Mononuclear cell (primary cell): ENCODE data around the gene KRTAP5-2. TPM values are rescaled to one million over a fixed set of nuclear protein-coding genes. Genes with fewer than 3 reads are reported as not detected.
"Not testable (repeated sequence)": the region's sequence is repeated elsewhere in the genome, so short reads cannot be mapped to it uniquely, and the experiment has no call there.

Source experiments
- H3K27me3 ChIP-seq: 2 replicates; pipeline ENCODE4 v1.6.0; 2011; ENCODE audit warnings: low read length, control low read depth; ENCODE audit not compliant: insufficient read depth
- H3K4me1 ChIP-seq: 2 replicates; pipeline ENCODE4 v1.5.1; 2011; ENCODE audit warnings: mild to moderate bottlenecking, low read length, control low read depth; ENCODE audit not compliant: insufficient read depth
- H3K4me3 ChIP-seq: 2 replicates; pipeline ENCODE4 v1.5.1; 2011; ENCODE audit warnings: mild to moderate bottlenecking, low read length, moderate library complexity
- H3K9me3 ChIP-seq: 2 replicates; pipeline ENCODE4 v1.5.1; 2011; ENCODE audit warnings: low read depth, mild to moderate bottlenecking, control low read depth, low read length
- total RNA-seq: library from RNA; depleted of rRNA; stranded (reverse); fragments of >200 nt; gene quantifications from one replicate; pipeline ENCODE4 v1.2.3, GENCODE V29; 2012

The KRTAP5-2 gene, protein sequence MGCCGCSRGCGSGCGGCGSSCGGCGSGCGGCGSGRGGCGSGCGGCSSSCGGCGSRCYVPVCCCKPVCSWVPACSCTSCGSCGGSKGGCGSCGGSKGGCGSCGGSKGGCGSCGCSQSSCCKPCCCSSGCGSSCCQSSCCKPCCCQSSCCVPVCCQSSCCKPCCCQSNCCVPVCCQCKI
- total RNA-seq = not detected

DNA sequence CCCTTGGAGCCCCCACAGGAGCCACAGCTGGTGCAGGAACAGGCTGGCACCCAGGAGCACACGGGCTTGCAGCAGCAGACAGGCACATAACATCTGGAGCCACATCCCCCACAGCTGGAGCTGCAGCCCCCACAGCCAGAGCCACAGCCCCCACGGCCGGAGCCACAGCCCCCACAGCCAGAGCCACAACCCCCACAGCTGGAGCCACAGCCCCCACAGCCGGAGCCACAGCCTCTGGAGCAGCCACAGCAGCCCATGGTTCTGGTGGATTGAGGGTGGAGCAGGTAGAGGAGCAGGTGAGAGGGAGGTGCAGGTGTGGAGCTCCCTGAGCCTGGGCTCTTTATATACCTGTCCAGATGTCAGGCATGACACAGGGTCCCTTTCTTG is at the start of gene KRTAP5-2:
KRTAP5-2 (minus strand) TSS at position 301 of the 387 bp plus-strand sequence; CDS start at position 257, 44 bp downstream.
- H3K4me1 ChIP-seq = no peaks in the 10 kb centered on the region
- H3K4me3 ChIP-seq = no peak within 1 kb of the TSS
- peaks cover 13% of the 10 kb centered on the region for H3K27me3 ChIP-seq
- H3K9me3 ChIP-seq = no peaks in the 10 kb centered on the region

DNA sequence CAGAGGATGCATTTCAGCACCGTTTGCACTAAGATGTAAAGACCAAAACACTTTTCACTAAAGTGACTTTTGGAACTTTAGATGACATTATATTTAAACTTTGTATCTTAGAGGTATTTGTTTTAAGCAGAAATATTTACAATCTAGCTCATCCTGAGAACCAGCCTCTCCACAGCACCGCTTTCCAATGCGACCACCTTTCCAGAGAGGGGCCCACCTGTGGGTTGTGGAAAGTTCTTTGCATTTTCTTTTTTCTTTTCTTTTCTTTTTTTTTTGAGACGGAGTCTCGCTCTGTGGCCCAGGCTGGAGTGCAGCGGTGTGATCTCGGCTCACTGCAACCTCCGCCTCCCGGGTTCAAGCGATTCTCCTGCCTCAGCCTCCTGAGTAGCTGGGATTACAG is 48.4 kb upstream of the KRTAP5-2 start:
- H3K27me3 ChIP-seq, H3K9me3 ChIP-seq, H3K4me1 ChIP-seq, H3K4me3 ChIP-seq: not testable (repeated sequence)

DNA sequence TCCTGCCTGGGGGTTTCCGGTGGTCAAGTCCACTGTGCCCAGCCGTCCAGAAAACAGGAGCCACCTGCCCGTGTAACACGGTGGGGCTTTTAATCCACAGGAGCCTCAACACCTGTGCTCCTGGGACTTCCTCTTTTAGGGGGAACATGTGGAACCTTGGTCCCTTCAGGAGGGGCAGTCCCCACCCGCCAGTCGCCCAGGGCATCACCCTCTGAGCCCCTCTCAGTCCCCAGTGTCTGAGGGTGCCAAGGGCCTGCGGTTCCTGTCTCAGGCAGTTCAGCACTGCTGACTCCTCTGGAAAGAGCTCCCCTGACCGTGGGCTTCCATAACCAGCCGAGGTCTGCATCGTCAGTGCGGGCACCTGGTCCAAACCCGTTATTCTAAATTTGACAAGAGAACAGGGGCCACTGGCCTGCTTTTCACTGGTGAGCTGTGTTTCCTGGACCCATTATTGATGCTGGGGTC is 47.3 kb upstream of the KRTAP5-2 start:
- Histone ChIP-seq H3K9me3 (no peaks in the 10 kb centered on the region), H3K27me3 (no peaks in the 10 kb centered on the region), H3K4me1 (no peaks in the 10 kb centered on the region), H3K4me3 (no peak overlapping the region)

DNA sequence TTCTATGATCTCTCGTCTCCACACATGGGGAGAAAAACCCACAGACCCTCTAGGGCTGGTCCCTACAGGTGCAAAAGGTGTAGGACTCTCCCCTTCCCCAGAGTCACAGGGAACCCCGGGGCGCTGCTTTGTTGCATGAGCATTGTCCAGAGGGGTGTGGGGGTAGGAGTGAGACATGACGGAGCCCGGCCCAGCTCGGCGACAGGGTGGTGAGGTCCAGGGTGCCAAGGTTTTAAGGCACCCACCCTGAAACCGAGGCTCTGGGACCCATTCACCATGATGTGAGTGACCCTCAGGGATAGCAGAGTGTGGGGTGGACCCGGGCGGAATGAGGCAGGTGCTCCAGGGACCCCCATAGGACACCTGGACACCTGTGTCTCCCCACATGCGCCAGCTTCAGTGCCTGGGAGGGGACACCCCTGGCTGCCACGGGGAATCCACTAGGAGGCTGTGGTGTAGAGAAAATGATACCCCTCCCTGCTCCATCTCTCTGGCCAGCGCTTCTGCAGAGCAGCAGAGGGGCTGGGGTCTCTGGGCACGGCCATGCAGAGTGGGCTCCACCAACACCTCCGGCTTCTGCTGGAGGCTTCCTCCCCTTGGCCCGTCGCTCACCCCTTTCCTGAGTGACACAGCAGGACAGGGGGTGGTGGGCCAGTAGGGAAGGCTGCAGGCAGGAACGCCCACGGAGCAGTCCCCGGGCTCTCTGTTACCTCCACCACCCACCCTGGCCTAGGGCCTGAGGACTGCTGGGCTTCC is 46.7 kb upstream of the KRTAP5-2 start:
- no peaks in the 10 kb centered on the region for H3K9me3 ChIP-seq
- H3K4me3 ChIP-seq = no peak overlapping the region
- H3K27me3 ChIP-seq = no peaks in the 10 kb centered on the region
- H3K4me1 ChIP-seq = no peaks in the 10 kb centered on the region

DNA sequence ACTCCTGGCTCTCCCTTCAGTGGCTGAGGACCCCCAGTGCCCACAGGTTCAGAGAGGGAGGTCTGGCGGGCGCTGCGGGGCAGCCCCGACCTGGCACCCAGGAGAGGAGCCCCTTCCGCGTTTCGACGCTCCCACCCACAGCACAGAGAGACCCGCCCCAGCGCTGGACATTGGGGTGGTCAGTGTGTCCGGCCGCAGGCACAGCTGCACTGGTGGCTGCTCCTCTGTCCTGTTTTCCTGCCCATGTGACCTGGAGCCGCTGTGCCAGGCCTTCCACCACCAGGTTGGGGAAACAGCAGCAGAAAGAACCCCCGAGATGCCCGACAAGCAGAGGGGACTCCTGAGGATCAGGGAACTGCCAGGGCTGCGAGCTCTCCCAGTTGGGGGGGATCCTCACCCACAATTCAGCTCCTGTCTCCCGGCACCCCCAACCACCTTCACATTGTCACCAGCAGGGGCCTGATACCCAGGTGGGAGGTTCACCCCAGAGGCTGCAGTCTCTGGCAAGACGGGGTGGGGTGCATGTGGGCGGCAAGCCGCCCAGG is 45.1 kb upstream of the KRTAP5-2 start:
- Histone ChIP-seq H3K9me3 (no peaks in the 10 kb centered on the region), H3K27me3 (no peaks in the 10 kb centered on the region), H3K4me3 (no peak overlapping the region), H3K4me1 (no peaks in the 10 kb centered on the region)

DNA sequence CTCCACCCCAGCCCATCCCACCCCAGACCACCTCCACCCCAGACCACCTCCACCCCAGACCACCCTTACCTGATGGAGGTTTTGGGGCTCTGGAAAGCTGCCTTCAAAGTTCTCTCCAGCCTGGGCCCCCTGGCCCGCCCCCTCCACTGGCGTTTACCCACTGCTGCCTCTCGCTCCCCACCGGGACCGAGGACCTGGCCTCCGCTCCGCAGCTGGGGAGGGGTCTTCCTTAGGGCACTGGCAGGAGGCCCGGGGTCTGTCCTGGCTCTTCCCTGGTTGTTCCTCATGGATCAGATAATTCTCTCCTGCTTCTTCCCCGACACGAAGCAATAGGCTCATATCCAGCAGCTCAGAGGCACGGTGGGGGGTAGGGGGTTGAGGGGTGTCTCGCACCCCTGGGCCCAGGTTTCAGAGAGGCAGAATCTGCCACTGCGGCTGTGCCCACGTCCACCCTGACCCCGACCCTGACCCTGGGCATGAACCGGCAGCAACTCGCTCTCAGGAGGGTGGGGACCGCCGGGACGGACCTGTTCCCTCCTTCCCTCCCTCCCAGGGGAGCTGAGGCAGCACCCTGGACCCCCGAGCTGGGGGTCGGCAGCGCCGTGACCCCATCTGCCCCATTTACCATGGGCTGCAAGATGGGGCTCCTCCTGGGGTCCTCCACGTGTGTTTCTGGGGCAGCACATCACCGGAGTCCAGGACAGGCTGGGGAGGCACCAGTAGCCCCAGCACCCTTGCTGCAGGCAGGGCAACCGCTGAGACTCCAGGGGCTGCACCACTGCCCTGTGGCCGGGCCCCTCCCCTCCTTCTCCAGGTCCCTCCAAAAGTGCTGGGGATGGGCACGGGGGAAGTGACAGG is 44.4 kb upstream of the KRTAP5-2 start:
- Histone ChIP-seq H3K9me3 (no peaks in the 10 kb centered on the region), H3K4me1 (no peaks in the 10 kb centered on the region), H3K27me3 (no peaks in the 10 kb centered on the region), H3K4me3 (no peak overlapping the region)

DNA sequence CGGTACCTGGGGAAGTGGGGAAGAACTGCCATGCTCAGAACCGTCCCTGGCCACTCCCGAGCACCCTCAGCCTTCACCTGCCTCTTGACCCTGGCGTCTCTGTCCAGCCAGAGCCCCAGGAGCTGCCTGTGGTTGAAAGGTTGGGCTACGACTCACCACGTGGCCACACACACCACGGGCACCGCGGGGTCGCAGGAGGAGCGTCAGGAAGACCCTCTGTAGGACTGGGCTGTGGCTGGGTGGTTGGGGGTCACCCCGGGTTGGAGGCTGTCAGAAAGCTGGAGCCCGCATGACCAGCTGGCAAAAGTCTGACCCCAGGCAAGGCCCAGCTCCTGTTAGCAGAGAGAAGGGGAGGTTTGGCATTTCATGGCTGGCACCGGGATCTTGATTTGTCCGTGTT is 43.0 kb upstream of the KRTAP5-2 start:
- H3K27me3 ChIP-seq = no peaks in the 10 kb centered on the region
- no peaks in the 10 kb centered on the region for H3K4me1 ChIP-seq
- no peak overlapping the region for H3K4me3 ChIP-seq
- no peaks in the 10 kb centered on the region for H3K9me3 ChIP-seq

DNA sequence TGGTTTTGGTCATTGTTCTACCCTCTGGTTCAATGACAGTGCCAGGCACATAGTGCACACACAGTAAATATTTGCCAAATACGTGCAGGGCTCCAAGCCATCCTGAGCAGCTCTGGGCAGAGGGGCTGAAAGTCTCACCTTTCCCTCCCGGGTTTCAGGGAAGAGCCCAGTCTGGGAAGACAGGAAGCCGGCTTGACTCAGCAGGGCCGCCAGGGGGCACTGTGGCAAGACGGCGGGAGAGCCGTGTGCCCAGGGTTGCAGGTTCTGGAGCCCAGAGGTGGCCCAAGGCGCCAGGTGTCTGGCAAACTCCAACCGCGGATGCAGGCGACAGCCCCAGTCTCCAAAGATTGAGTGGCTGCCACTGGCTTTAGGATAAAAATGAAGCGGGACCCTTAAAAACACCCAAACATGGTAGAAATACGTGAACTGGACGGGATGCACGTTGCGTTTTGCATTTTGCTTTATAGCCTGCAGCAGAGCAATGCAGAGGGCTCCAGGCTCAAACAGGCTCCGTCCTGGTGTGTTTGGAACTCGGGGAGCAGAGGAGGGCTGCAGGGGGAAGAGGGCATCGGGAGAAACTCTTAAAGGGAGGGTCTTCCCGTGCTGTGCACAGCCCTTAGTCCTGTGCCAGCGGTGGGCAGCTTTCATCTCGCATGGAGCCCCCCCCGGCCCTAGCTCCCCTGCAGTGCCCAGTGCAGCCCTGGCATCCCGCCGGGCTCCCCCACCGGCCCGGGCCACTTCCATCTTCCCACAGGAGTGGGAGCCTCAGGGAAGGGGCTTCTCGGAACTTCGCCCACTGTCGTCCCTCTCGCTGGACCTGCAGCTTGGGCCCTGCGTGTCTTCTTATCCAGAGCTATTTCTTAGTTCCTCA is 42.2 kb upstream of the KRTAP5-2 start:
- Histone ChIP-seq H3K4me1 (no peaks in the 10 kb centered on the region), H3K27me3 (no peaks in the 10 kb centered on the region), H3K9me3 (no peaks in the 10 kb centered on the region), H3K4me3 (no peak overlapping the region)

DNA sequence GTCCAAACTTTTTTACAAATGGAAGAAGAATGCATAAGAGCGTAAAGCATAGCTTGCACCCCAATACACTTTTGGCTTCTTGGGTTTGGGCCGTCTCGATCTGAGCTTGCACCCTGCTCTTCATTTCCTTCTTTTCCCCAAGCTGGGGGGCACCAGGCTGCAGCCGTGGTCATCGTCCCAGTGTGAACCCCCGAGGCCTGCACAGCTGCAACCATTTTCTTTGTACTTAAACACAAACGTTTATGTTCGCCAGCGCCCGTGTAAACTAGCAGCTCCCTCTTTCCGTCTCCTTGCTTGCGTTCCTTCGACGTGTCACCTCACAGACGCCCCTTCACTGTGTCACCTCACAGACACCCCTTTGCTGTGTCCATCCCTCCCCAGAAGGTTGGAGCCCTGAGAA is 41.6 kb upstream of the KRTAP5-2 start:
- Histone ChIP-seq H3K9me3 (no peaks in the 10 kb centered on the region), H3K4me1 (no peaks in the 10 kb centered on the region), H3K27me3 (no peaks in the 10 kb centered on the region), H3K4me3 (no peak overlapping the region)

DNA sequence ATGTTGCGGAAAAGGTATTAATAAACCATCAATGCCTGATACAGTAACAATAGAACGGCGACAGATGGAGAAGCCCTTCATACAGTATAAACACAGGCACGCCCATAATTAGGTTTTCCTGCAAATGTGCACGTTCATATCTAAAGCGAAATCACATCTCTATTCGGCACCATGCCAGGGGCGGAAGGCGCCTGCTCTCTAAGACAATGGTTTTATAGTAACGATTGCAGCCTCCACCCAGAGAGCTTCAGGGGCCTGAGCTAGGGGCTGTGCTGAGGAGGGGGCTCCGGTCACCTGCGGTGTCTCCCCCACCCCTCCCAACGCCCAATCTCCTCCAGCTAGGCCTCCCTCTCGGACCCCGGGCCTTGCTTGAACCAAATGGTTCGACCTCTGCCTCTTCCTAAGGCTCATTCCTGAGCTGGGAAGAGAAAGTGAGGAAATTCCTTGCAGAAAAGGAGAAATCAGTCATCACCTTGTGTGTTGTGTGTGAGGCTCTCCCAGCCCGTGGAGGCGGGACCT is 41.1 kb upstream of the KRTAP5-2 start:
- no peaks in the 10 kb centered on the region for H3K27me3 ChIP-seq
- no peaks in the 10 kb centered on the region for H3K9me3 ChIP-seq
- no peaks in the 10 kb centered on the region for H3K4me1 ChIP-seq
- no peak overlapping the region for H3K4me3 ChIP-seq

DNA sequence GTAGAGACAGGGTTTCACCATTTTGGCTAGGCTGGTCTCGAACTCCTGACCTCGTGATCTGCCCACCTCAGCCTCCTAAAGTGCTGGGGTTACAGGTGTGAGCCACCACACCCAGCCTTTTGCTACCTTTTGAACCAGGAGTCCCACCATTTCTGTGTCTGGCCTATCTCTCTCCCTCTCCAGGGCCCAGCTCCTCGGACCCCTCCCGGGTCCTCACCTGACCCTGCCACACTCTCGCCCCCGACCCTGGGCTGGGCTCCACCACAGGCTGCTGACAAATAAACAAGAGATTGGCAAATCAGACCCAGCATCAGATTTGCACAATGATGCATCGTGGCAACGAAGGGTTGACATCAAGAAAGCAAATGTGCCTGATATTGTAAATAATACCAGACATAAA is 40.2 kb upstream of the KRTAP5-2 start:
- Histone ChIP-seq H3K4me1 (no peaks in the 10 kb centered on the region), H3K9me3 (no peaks in the 10 kb centered on the region), H3K27me3 (no peaks in the 10 kb centered on the region), H3K4me3 (no peak overlapping the region)

DNA sequence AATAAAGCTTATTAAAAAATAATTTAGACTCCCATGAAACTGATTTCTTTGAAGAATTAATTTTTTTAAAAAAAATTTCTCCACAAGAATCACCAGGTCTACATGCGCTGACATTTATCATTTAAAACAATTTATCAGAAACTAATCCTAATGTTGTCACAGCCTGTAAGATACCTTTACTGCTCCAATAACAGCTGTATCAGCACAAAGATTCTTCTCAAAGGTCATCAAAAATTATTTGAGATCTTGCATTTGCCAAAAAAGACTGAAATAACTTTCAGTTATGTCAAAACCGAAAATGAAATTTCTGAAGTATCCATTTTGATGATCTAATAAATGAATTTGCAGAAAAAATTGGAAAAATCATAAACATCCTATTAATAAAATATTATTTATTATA is 39.5 kb upstream of the KRTAP5-2 start:
- Histone ChIP-seq H3K4me3 (no peak overlapping the region), H3K27me3 (no peaks in the 10 kb centered on the region), H3K9me3 (no peaks in the 10 kb centered on the region), H3K4me1 (no peaks in the 10 kb centered on the region)

DNA sequence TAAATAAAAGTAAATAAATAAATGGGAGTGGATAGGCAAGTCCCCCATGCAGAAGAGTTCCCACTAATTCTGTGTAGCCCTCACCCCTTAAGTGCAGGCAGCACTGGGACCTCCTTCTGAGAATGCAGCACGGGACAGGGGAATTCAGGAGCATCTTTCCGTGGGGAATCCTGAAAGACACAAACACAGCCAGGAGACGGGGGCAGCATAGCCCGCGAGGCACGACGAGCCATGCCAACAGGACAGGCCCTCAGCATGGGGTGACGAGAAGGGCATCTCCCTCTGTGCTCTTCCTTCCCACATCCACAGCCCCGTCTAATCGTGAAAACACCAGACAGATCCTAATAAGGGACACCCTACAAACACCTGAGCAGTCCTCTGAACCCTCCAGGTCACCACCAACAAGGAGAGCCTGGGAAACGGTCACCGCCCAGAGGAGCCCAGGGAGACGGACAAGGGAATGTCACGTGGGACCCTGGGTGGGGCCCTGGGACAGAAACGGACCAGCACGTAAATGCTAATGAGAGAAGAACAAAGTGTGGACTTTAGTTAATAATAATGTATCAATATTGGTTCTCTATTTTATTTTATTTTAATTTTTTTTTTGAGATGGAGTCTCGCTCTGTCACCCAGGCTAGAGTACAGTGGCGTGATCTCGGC is 38.3 kb upstream of the KRTAP5-2 start:
- Histone ChIP-seq H3K4me1 (no peaks in the 10 kb centered on the region), H3K9me3 (no peaks in the 10 kb centered on the region), H3K4me3 (no peak overlapping the region), H3K27me3 (no peaks in the 10 kb centered on the region)

DNA sequence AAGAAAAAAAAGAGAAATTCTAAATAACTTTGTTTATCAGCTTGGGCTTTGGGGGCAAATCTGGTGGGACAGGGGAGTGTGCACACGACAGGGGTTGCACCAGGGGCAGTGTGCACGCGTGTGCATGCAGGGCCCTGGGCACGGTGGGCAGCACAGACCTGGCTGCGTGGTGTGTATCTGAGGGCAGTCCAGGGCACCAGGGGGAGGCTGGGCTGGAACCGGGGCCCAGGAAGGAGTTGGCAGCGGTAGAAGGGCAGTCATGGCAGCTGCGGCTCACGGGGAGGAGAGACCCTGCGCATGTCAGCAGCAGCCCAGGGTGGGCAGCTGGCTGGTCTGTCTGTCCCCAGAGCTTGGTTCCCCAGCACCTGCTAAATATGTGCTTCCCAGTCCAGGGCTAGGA is 35.8 kb upstream of the KRTAP5-2 start:
- H3K9me3 ChIP-seq = no peaks in the 10 kb centered on the region
- H3K27me3 ChIP-seq = peaks cover 2% of the 10 kb centered on the region
- no peaks in the 10 kb centered on the region for H3K4me1 ChIP-seq
- no peak overlapping the region for H3K4me3 ChIP-seq
